Activated naive CD4-positive, alpha-beta T cell treated with anti-CD3 and anti-CD28 coated beads for 36 hours (primary cell): Measurements from ENCODE around the gene SLC7A1. TPM values are rescaled to one million over a fixed set of nuclear protein-coding genes. Genes with fewer than 3 reads are reported as not detected.

ENCODE experiments used
- CTCF ChIA-PET: fragments of 350-600 bp; sonication (Branson Sonifier 250); formaldehyde crosslinking; loops from one replicate; lab custom pipeline; 2021; ENCODE audit warnings: antibody characterized with exemption; lab: Charles Lee
- DNase-seq: peaks from one replicate; pipeline ENCODE4 v3.0.0-alpha.2; 2020
- H3K27ac Mint-ChIP-seq: one replicate; pipeline ENCODE4 v1.8.0; 2021; ENCODE audit warnings: mild to moderate bottlenecking, mixed read lengths
- H3K27me3 Mint-ChIP-seq: one replicate; pipeline ENCODE4 v1.8.0; 2021; ENCODE audit warnings: low read depth, mixed read lengths
- H3K36me3 Mint-ChIP-seq: one replicate; pipeline ENCODE4 v1.8.0; 2021; ENCODE audit warnings: low read depth, mixed read lengths
- H3K4me1 Mint-ChIP-seq: one replicate; pipeline ENCODE4 v1.8.0; 2021; ENCODE audit warnings: low read depth, mixed read lengths
- H3K4me3 Mint-ChIP-seq: one replicate; pipeline ENCODE4 v1.8.0; 2021; ENCODE audit warnings: mild to moderate bottlenecking, moderate library complexity, mixed read lengths
- H3K9me3 Mint-ChIP-seq: one replicate; pipeline ENCODE4 v1.8.0; 2021; ENCODE audit warnings: mixed read lengths
- intact Hi-C: fragments of 100-400 bp; cut with micrococcal nuclease; formaldehyde crosslinking; loops from one replicate; pipeline ENCODE4 v1.15.1; 2023
- total RNA-seq, 2 experiments: library from RNA; stranded (reverse); gene quantifications; one replicate each; pipeline ENCODE4 v1.2.3, GENCODE V29; 2021

The SLC7A1 gene
- total RNA-seq, 2 experiments from 2014 or later: 115 to 119 TPM

- H3K36me3 Mint-ChIP-seq: peaks cover 21% of the 10 kb centered on the region
- no peaks in the 10 kb centered on the region for H3K27me3 Mint-ChIP-seq
- peaks cover 76% of the 10 kb centered on the region for H3K4me1 Mint-ChIP-seq
- no peaks in the 10 kb centered on the region for H3K9me3 Mint-ChIP-seq
- no peak for DNase-seq
- H3K27ac Mint-ChIP-seq: no peak overlapping the region
- CTCF ChIA-PET: interaction anchor here (0.6 kb wide), 1 partner anchor 1698 kb away, joined by 3 read pairs; no protein-coding TSS in a partner anchor
- intact Hi-C loops: no loop called here
- H3K4me3 Mint-ChIP-seq: no peak overlapping the region
Measured at GRCh38 chr13:29567411-29567810, 28.1 kb downstream of the SLC7A1 start.

- Mint-ChIP-seq H3K27me3 (no peaks in the 10 kb centered on the region), H3K4me3 (no peak overlapping the region), H3K27ac (no peak overlapping the region), H3K4me1 (peaks cover 73% of the 10 kb centered on the region), H3K36me3 (peaks cover 14% of the 10 kb centered on the region), H3K9me3 (no peaks in the 10 kb centered on the region)
- intact Hi-C loops: no loop called here
- CTCF ChIA-PET: no interaction called here
- DNase-seq: no peak
Measured at GRCh38 chr13:29566206-29566605, 29.3 kb downstream of the SLC7A1 start.

GRCh38 chr13:29564818-29565217, 30.7 kb downstream of the SLC7A1 start:
- Mint-ChIP-seq H3K4me3 (no peak overlapping the region), H3K4me1 (peaks cover 67% of the 10 kb centered on the region), H3K27ac (no peak overlapping the region), H3K27me3 (no peaks in the 10 kb centered on the region), H3K9me3 (no peaks in the 10 kb centered on the region), H3K36me3 (peaks cover 7% of the 10 kb centered on the region)
- no peak for DNase-seq
- intact Hi-C loops: no loop called here
- CTCF ChIA-PET: interaction anchor here (1.0 to 1.1 kb wide), 2 partner anchors 11 to 17 kb away, joined by 3 to 4 read pairs; no protein-coding TSS in a partner anchor

- Mint-ChIP-seq H3K9me3 (no peaks in the 10 kb centered on the region), H3K36me3 (peaks cover 3% of the 10 kb centered on the region), H3K4me3 (no peak overlapping the region), H3K27me3 (no peaks in the 10 kb centered on the region), H3K4me1 (peaks cover 63% of the 10 kb centered on the region), H3K27ac (no peak overlapping the region)
- no peak for DNase-seq
- CTCF ChIA-PET: interaction anchor here (0.9 to 1.1 kb wide), 3 partner anchors 11 to 149 kb away, joined by 3 to 6 read pairs (median 4); no protein-coding TSS in a partner anchor
- intact Hi-C loops: no loop called here
Measured at GRCh38 chr13:29564373-29564772, 31.1 kb downstream of the SLC7A1 start.

- H3K4me3 Mint-ChIP-seq: no peak overlapping the region
- intact Hi-C loops: no loop called here
- H3K27ac Mint-ChIP-seq: no peak overlapping the region
- no peaks in the 10 kb centered on the region for H3K9me3 Mint-ChIP-seq
- no peak for DNase-seq
- peaks cover 1% of the 10 kb centered on the region for H3K36me3 Mint-ChIP-seq
- peaks cover 59% of the 10 kb centered on the region for H3K4me1 Mint-ChIP-seq
- CTCF ChIA-PET: interaction anchor here (0.9 kb wide), 1 partner anchor 150 kb away, joined by 6 read pairs; no protein-coding TSS in a partner anchor
- H3K27me3 Mint-ChIP-seq: no peaks in the 10 kb centered on the region
Measured at GRCh38 chr13:29563941-29564340, 31.5 kb downstream of the SLC7A1 start.

- no peak overlapping the region for H3K27ac Mint-ChIP-seq
- peaks cover 49% of the 10 kb centered on the region for H3K4me1 Mint-ChIP-seq
- H3K27me3 Mint-ChIP-seq: no peaks in the 10 kb centered on the region
- no peak overlapping the region for H3K4me3 Mint-ChIP-seq
- no peak for DNase-seq
- H3K9me3 Mint-ChIP-seq: no peaks in the 10 kb centered on the region
- intact Hi-C loops: no loop called here
- CTCF ChIA-PET: no interaction called here
- H3K36me3 Mint-ChIP-seq: no peaks in the 10 kb centered on the region
Measured at GRCh38 chr13:29562786-29563438, 32.6 kb downstream of the SLC7A1 start.

GRCh38 chr13:29561918-29562317, 33.6 kb downstream of the SLC7A1 start:
- H3K27ac Mint-ChIP-seq: no peak overlapping the region

GRCh38 chr13:29556742-29557141, 38.7 kb downstream of the SLC7A1 start:
- intact Hi-C loops: no loop called here
- Mint-ChIP-seq H3K4me1 (peaks cover 9% of the 10 kb centered on the region), H3K4me3 (no peak overlapping the region), H3K36me3 (peaks cover 28% of the 10 kb centered on the region), H3K9me3 (no peaks in the 10 kb centered on the region), H3K27ac (no peak overlapping the region), H3K27me3 (no peaks in the 10 kb centered on the region)
- DNase-seq: no peak
- CTCF ChIA-PET: no interaction called here

More at GRCh38 chr13:29561918-29562317, 33.6 kb downstream of the SLC7A1 start:
- Mint-ChIP-seq H3K27me3 (no peaks in the 10 kb centered on the region), H3K36me3 (no peaks in the 10 kb centered on the region), H3K9me3 (no peaks in the 10 kb centered on the region), H3K4me3 (no peak overlapping the region), H3K4me1 (peaks cover 50% of the 10 kb centered on the region)
- no peak for DNase-seq
- CTCF ChIA-PET: no interaction called here
- intact Hi-C loops: no loop called here

GRCh38 chr13:29551214-29551613, 44.3 kb downstream of the SLC7A1 start:
- H3K36me3 Mint-ChIP-seq: peaks cover 66% of the 10 kb centered on the region
- peaks cover 13% of the 10 kb centered on the region for H3K4me1 Mint-ChIP-seq
- H3K27ac Mint-ChIP-seq: peak overlapping the region; percentile 67
- H3K27me3 Mint-ChIP-seq: no peaks in the 10 kb centered on the region
- H3K9me3 Mint-ChIP-seq: no peaks in the 10 kb centered on the region
- H3K4me3 Mint-ChIP-seq: no peak overlapping the region
- CTCF ChIA-PET: no interaction called here
- DNase-seq: no peak
- intact Hi-C loops: no loop called here

- no peak for DNase-seq
- Mint-ChIP-seq H3K27ac (no peak overlapping the region), H3K9me3 (no peaks in the 10 kb centered on the region), H3K36me3 (peaks cover 69% of the 10 kb centered on the region), H3K4me3 (no peak overlapping the region), H3K4me1 (peaks cover 13% of the 10 kb centered on the region), H3K27me3 (no peaks in the 10 kb centered on the region)
- CTCF ChIA-PET: no interaction called here
- intact Hi-C loops: no loop called here
Measured at GRCh38 chr13:29550430-29550988, 45.0 kb downstream of the SLC7A1 start.

- peaks cover 67% of the 10 kb centered on the region for H3K36me3 Mint-ChIP-seq
- H3K27me3 Mint-ChIP-seq: no peaks in the 10 kb centered on the region
- H3K9me3 Mint-ChIP-seq: no peaks in the 10 kb centered on the region
- no peak overlapping the region for H3K27ac Mint-ChIP-seq
- no peak overlapping the region for H3K4me3 Mint-ChIP-seq
- peaks cover 26% of the 10 kb centered on the region for H3K4me1 Mint-ChIP-seq
- intact Hi-C loops: no loop called here
- no peak for DNase-seq
- CTCF ChIA-PET: no interaction called here
Measured at GRCh38 chr13:29548722-29549121, 46.8 kb downstream of the SLC7A1 start.

- H3K9me3 Mint-ChIP-seq: no peaks in the 10 kb centered on the region
- no peaks in the 10 kb centered on the region for H3K27me3 Mint-ChIP-seq
- peaks cover 42% of the 10 kb centered on the region for H3K4me1 Mint-ChIP-seq
- intact Hi-C loops: no loop called here
- no peak overlapping the region for H3K4me3 Mint-ChIP-seq
- peaks cover 59% of the 10 kb centered on the region for H3K36me3 Mint-ChIP-seq
- DNase-seq: no peak
- H3K27ac Mint-ChIP-seq: no peak overlapping the region
- CTCF ChIA-PET: interaction anchor here (0.6 kb wide), 1 partner anchor 1265 kb away, joined by 3 read pairs; no protein-coding TSS in a partner anchor
Measured at GRCh38 chr13:29547153-29547552, 48.3 kb downstream of the SLC7A1 start.

GRCh38 chr13:29546662-29547061, 48.8 kb downstream of the SLC7A1 start:
- no peak for DNase-seq
- H3K9me3 Mint-ChIP-seq: no peaks in the 10 kb centered on the region
- peaks cover 54% of the 10 kb centered on the region for H3K36me3 Mint-ChIP-seq
- CTCF ChIA-PET: interaction anchor here (0.6 kb wide), 1 partner anchor 1264 kb away, joined by 3 read pairs; no protein-coding TSS in a partner anchor
- H3K4me1 Mint-ChIP-seq: peaks cover 44% of the 10 kb centered on the region
- intact Hi-C loops: no loop called here
- H3K27ac Mint-ChIP-seq: no peak overlapping the region
- no peaks in the 10 kb centered on the region for H3K27me3 Mint-ChIP-seq
- H3K4me3 Mint-ChIP-seq: no peak overlapping the region
